Mesenchymal stem cell (in vitro differentiated cells and primary cell): ENCODE data around the gene EXOC4.
"Not testable (repeated sequence)": the region's sequence is repeated elsewhere in the genome, so short reads cannot be mapped to it uniquely, and the experiment has no call there.

Source experiments
- DNase-seq: peaks from one replicate; pipeline ENCODE4 v3.0.0-alpha.2; 2013
- H2AFZ ChIP-seq: one replicate; pipeline ENCODE4 v1.6.1; 2013; ENCODE audit warnings: low read depth, mild to moderate bottlenecking, control low read depth, inconsistent platforms, low read length, moderate library complexity
- H2AK5ac ChIP-seq: 2 replicates; pipeline ENCODE4 v1.6.1; 2013; ENCODE audit warnings: low read length, moderate library complexity, mild to moderate bottlenecking, inconsistent platforms; ENCODE audit not compliant: severe bottlenecking
- H2BK120ac ChIP-seq: one replicate; pipeline ENCODE4 v1.6.1; 2013; ENCODE audit warnings: low read depth, mild to moderate bottlenecking, inconsistent platforms, low read length, moderate library complexity
- H2BK12ac ChIP-seq, 2 experiments: one replicate each; pipeline ENCODE4 v1.6.1; 2013; ENCODE audit warnings: inconsistent platforms in 2 of 2, low read length in 2 of 2, mild to moderate bottlenecking in 2 of 2, moderate library complexity in 2 of 2, control low read depth in 1 of 2
- H2BK15ac ChIP-seq: one replicate; pipeline ENCODE4 v1.6.1; 2013; ENCODE audit warnings: mild to moderate bottlenecking, low read depth, inconsistent platforms; ENCODE audit not compliant: poor library complexity, severe bottlenecking
- H2BK5ac ChIP-seq: 2 replicates; pipeline ENCODE4 v1.6.1; 2013; ENCODE audit warnings: low read depth, mild to moderate bottlenecking, low read length, control low read depth, inconsistent platforms; ENCODE audit not compliant: poor library complexity, severe bottlenecking
- H3K14ac ChIP-seq, 2 experiments: one replicate each; pipeline ENCODE4 v1.6.1; 2013; ENCODE audit warnings: inconsistent platforms in 2 of 2, low read length in 2 of 2, control low read depth in 1 of 2, mild to moderate bottlenecking in 1 of 2, moderate library complexity in 1 of 2
- H3K18ac ChIP-seq, 2 experiments: one replicate each; pipeline ENCODE4 v1.6.1; 2013; ENCODE audit warnings: inconsistent platforms in 2 of 2, low read length in 2 of 2, control low read depth in 1 of 2, low read depth in 1 of 2, mild to moderate bottlenecking in 1 of 2
- H3K23ac ChIP-seq, 2 experiments: one replicate each; pipeline ENCODE4 v1.6.1; 2013; ENCODE audit warnings: inconsistent platforms in 2 of 2, low read length in 2 of 2, mild to moderate bottlenecking in 2 of 2, moderate library complexity in 2 of 2, control low read depth in 1 of 2
- H3K27ac ChIP-seq: 2 replicates; pipeline ENCODE4 v1.5.1; 2013; ENCODE audit warnings: mild to moderate bottlenecking, moderate library complexity, low read length, control low read depth, inconsistent platforms; ENCODE audit not compliant: poor library complexity, severe bottlenecking
- H3K27me3 ChIP-seq, 2 experiments: 2 replicates each; pipeline versions ENCODE4 v1.6.1 to v1.7.0; 2013; ENCODE audit warnings: low read length in 2 of 2, mild to moderate bottlenecking in 2 of 2, moderate library complexity in 2 of 2, control low read depth in 1 of 2, inconsistent platforms in 1 of 2; ENCODE audit not compliant: control insufficient read depth in 1 of 2, insufficient read depth in 1 of 2
- H3K36me3 ChIP-seq, 2 experiments: 2 replicates each; pipeline versions ENCODE4 v1.6.1 to v1.7.0; 2013; ENCODE audit warnings: low read length in 2 of 2, control low read depth in 1 of 2, inconsistent platforms in 1 of 2, low read depth in 1 of 2, mild to moderate bottlenecking in 1 of 2; ENCODE audit not compliant: insufficient read depth in 2 of 2, control insufficient read depth in 1 of 2
- H3K4ac ChIP-seq, 2 experiments: one replicate each; pipeline ENCODE4 v1.6.1; 2013; ENCODE audit warnings: inconsistent platforms in 2 of 2, low read length in 2 of 2, mild to moderate bottlenecking in 2 of 2, moderate library complexity in 2 of 2, control low read depth in 1 of 2, low read depth in 1 of 2
- H3K4me1 ChIP-seq: 2 replicates; pipeline ENCODE4 v1.6.1; 2013; ENCODE audit warnings: low read depth, low read length, control low read depth; ENCODE audit not compliant: control insufficient read depth, insufficient read depth
- H3K4me2 ChIP-seq: 2 replicates; pipeline ENCODE4 v1.6.1; 2013; ENCODE audit warnings: low read length, mild to moderate bottlenecking, inconsistent platforms; ENCODE audit not compliant: poor library complexity, severe bottlenecking
- H3K4me3 ChIP-seq, 2 experiments: 2 replicates each; pipeline versions ENCODE4 v1.5.1 to v1.7.0; 2013; ENCODE audit warnings: low read length in 2 of 2, mild to moderate bottlenecking in 2 of 2, control low read depth in 1 of 2, low read depth in 1 of 2; ENCODE audit not compliant: insufficient read depth in 1 of 2
- H3K79me1 ChIP-seq: replicated peaks from 2 replicates; pipeline ENCODE4 v1.6.1; 2013; ENCODE audit warnings: mild to moderate bottlenecking, control low read depth, low read length, inconsistent platforms; ENCODE audit not compliant: poor library complexity, severe bottlenecking
- H3K9ac ChIP-seq: 2 replicates; pipeline ENCODE4 v1.7.0; 2013; ENCODE audit warnings: mild to moderate bottlenecking, low read length, moderate library complexity
- H3K9me3 ChIP-seq: 2 replicates; pipeline ENCODE4 v1.7.0; 2013; ENCODE audit warnings: mild to moderate bottlenecking, low read length; ENCODE audit not compliant: control insufficient read depth
- H4K8ac ChIP-seq: one replicate; pipeline ENCODE4 v1.6.1; 2013; ENCODE audit warnings: inconsistent platforms, mild to moderate bottlenecking, low read length, moderate library complexity
- H4K91ac ChIP-seq: one replicate; pipeline ENCODE4 v1.6.1; 2013; ENCODE audit warnings: mild to moderate bottlenecking, low read length, inconsistent platforms
- WGBS: methylation state at CpG from one replicate; pipeline ENCODE4 v1.1.7; 2013; ENCODE audit warnings: mixed read lengths; 5-methylcytosine and 5-hydroxymethylcytosine counted together

The EXOC4 gene

DNA sequence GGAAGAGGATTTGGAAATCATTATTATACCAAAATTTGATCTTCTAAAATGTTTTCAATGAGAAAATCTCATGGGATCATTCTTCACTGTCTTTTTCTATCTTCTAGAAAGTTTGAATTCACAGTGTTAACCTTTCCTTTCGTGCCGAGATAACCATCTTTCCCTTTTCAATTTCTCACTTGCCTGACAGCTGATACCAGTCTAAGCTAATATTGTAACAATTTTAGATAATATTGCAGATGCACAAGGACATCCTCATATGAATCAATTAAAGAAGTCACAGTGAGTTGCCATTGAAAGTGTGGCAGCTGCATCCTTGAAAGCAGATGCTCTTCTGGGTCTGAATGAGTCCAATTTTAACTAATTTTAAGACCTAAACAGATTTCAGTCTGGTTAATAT is 734.7 kb downstream of the EXOC4 start:
- Histone ChIP-seq H3K9ac (no peak overlapping the region), H3K4ac (no peak overlapping the region), H2BK15ac (no peak overlapping the region), H3K14ac (no peak overlapping the region), H3K27me3 (no peaks in the 10 kb centered on the region), H3K4me1 (no peaks in the 10 kb centered on the region), H4K91ac (no peak overlapping the region), H3K4me3 (no peak overlapping the region), H2BK5ac (no peak overlapping the region), H3K27ac (no peak overlapping the region), H4K8ac (no peak overlapping the region), H3K23ac (no peak overlapping the region), H2AFZ (no peak overlapping the region), H2BK120ac (no peak overlapping the region), H3K79me1 (peaks cover 1% of the 10 kb centered on the region), H2BK12ac (no peak overlapping the region), H3K9me3 (no peaks in the 10 kb centered on the region), H2AK5ac (no peak overlapping the region), H3K4me2 (no peak overlapping the region), H3K36me3 (no peaks in the 10 kb centered on the region), H3K18ac (no peak overlapping the region)
- no peak for DNase-seq
- WGBS: 100% methylated on average over 1 of the region's 2 CpGs

DNA sequence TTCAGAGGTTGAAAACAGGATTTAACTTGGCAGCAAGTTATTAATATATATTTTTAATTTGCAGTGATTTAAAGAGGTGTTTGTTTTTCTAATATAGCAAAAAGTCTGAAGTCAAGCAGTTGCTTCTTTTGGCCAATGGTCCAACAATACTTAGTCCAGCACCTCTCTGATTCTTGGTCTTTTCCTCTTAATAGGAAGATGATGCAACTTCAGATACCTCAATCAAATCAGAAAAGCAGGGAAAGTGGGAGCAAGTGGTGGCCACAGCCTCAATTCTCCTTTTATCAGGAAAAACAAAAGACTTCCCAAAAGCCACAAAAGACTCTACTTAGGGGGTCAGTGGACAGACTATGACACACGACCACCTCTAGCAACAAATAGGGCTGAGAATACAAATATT is 740.7 kb downstream of the EXOC4 start:
- no peak overlapping the region for H2BK120ac ChIP-seq
- no peak for DNase-seq
- H3K4me1 ChIP-seq: no peaks in the 10 kb centered on the region
- H3K36me3 ChIP-seq: no peaks in the 10 kb centered on the region
- no peak overlapping the region for H2AFZ ChIP-seq
- H3K4me3 ChIP-seq: no peak overlapping the region
- H3K4ac ChIP-seq: no peak overlapping the region
- H2BK15ac ChIP-seq: no peak overlapping the region
- no peaks in the 10 kb centered on the region for H3K27me3 ChIP-seq
- H3K9ac ChIP-seq: no peak overlapping the region
- no peak overlapping the region for H3K4me2 ChIP-seq
- H3K27ac ChIP-seq: no peak overlapping the region
- no peak overlapping the region for H4K91ac ChIP-seq
- H3K23ac ChIP-seq: no peak overlapping the region
- H4K8ac ChIP-seq: no peak overlapping the region
- no CpG with 5 or more reads among the region's 1 CpG for WGBS
- H3K9me3 ChIP-seq: no peaks in the 10 kb centered on the region
- H3K79me1 ChIP-seq: peaks cover 1% of the 10 kb centered on the region
- no peak overlapping the region for H3K14ac ChIP-seq
- H2BK12ac ChIP-seq: no peak overlapping the region
- H2BK5ac ChIP-seq: no peak overlapping the region
- no peak overlapping the region for H2AK5ac ChIP-seq
- H3K18ac ChIP-seq: no peak overlapping the region

DNA sequence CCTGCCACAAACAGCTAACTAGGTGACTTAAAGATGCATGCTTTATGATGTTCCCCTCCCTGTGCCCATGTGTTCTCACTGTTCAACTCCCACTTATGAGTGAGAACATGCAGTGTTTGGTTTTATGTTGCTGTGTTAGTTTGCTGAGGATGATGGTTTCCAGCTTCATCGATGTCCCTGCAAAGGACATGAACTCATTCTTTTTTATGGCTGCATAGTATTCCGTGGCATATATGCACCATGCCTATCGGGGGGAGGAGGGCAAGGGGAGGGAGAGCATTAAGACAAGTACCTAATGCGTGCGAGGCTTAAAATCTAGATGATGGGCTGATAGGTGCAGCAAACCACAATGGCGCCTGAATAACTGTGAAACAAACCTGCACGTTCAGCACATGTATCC is 741.2 kb downstream of the EXOC4 start:
- H3K27me3 ChIP-seq, H3K23ac ChIP-seq, H2BK5ac ChIP-seq, H3K18ac ChIP-seq, H2BK12ac ChIP-seq, DNase-seq, H2AK5ac ChIP-seq, H3K4ac ChIP-seq, H4K8ac ChIP-seq, H3K36me3 ChIP-seq, H3K4me1 ChIP-seq, H3K79me1 ChIP-seq, H3K4me3 ChIP-seq, H2BK15ac ChIP-seq, H3K4me2 ChIP-seq, H2AFZ ChIP-seq, H3K14ac ChIP-seq, H4K91ac ChIP-seq, H3K27ac ChIP-seq, H2BK120ac ChIP-seq, H3K9me3 ChIP-seq, H3K9ac ChIP-seq: not testable (repeated sequence)
- 93% methylated on average over 7 of the region's 7 CpGs for WGBS

DNA sequence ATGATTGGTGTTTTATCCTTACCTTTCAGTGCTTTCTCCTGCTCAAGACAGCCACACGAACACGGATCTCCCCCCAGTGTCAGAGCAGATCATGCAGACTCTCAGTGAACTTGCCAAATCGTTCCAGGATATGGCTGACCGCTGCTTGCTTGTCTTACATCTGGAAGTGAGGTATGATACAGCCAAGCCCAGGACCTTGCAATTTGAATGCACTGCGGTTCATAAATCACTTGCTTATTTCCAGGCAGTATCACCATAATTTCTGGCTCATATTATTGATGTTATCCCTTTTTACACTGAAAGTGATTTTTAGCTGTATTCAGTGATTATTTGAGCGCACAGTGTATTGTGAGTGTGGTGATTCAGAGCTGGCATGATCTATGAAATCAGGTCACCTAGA is 744.6 kb downstream of the EXOC4 start:
- Histone ChIP-seq H3K79me1 (no peaks in the 10 kb centered on the region), H2BK120ac (no peak overlapping the region), H2AK5ac (no peak overlapping the region), H3K4ac (no peak overlapping the region), H2BK15ac (no peak overlapping the region), H4K91ac (no peak overlapping the region), H3K4me3 (no peak overlapping the region), H3K14ac (no peak overlapping the region), H3K27ac (no peak overlapping the region), H3K36me3 (no peaks in the 10 kb centered on the region), H3K27me3 (no peaks in the 10 kb centered on the region), H3K4me2 (no peak overlapping the region), H3K18ac (no peak overlapping the region), H4K8ac (no peak overlapping the region), H2BK5ac (no peak overlapping the region), H2AFZ (no peak overlapping the region), H3K23ac (no peak overlapping the region), H3K9me3 (no peaks in the 10 kb centered on the region), H3K4me1 (no peaks in the 10 kb centered on the region), H2BK12ac (no peak overlapping the region), H3K9ac (no peak overlapping the region)
- no peak for DNase-seq
- WGBS: 97% methylated on average over 5 of the region's 6 CpGs
